K562 (cell line): Measurements from ENCODE around the gene EPB41L4A. TPM values are rescaled to one million over a fixed set of nuclear protein-coding genes. Genes with fewer than 3 reads are reported as not detected.

Source experiments
- ATAC-seq: fragments of 200-7000 bp; cut with Tn5 transposase; 3 replicates; pipeline ENCODE4 v1.9.1; 2020; ENCODE audit warnings: moderate library complexity
- BruUV-seq: library from RNA; stranded (reverse); fragments of 400-500 nt; replicated peaks from 2 replicates; lab custom pipeline; 2021; lab: Mats Ljungman, UMichigan
- CTCF ChIA-PET: fragments of 300-600 bp; formaldehyde crosslinking; extraction: SDS; loops from one replicate; lab custom pipeline; 2021; ENCODE audit warnings: low intra/inter-chr PET ratio; lab: Yijun Ruan, JAX
- POLR2A ChIA-PET: fragments of 300-600, 350-650 bp; sonication (Branson Sonifier 250); formaldehyde crosslinking; extraction: SDS; loops from one replicate; lab custom pipeline; 2021; ENCODE audit warnings: antibody characterized with exemption, inconsistent platforms; lab: Yijun Ruan, JAX
- DNase-seq, 4 experiments: peaks; one replicate each; pipeline versions ENCODE4 v3.0.0 to v3.0.0-alpha.2; 2011 to 2018; ENCODE audit warnings: low spot score in 3 of 4, mixed read lengths in 3 of 4; ENCODE audit errors: extremely low read depth in 1 of 4
- FAIRE-seq: peaks from 2 replicates; lab custom pipeline; 2011; peaks lifted over from hg19 to GRCh38; lab: Jason Lieb, UNC
- H2AFZ ChIP-seq: 2 replicates; pipeline ENCODE4 v1.6.0; 2011; ENCODE audit warnings: low read depth, low read length, control low read depth, inconsistent platforms
- H3K27ac ChIP-seq: fragments of 200-600 bp; 3 replicates; pipeline ENCODE4 v1.8.0; 2011; ENCODE audit warnings: low read depth, mild to moderate bottlenecking, control low read depth, inconsistent platforms, low read length, moderate library complexity, mixed read lengths; ENCODE audit errors: extremely low read depth
- H3K27me3 ChIP-seq, 2 experiments: fragments of 300-600 bp in 1 of 2; 2 replicates in 1 of 2; 3 replicates in 1 of 2; pipeline versions ENCODE4 v1.6.0 to v1.8.0; 2011; ENCODE audit warnings: inconsistent platforms in 2 of 2, low read length in 2 of 2, mild to moderate bottlenecking in 1 of 2, mixed read lengths in 1 of 2, moderate library complexity in 1 of 2; ENCODE audit not compliant: control insufficient read depth in 2 of 2, insufficient read depth in 2 of 2
- H3K36me3 ChIP-seq: fragments of 300-600 bp; 3 replicates; pipeline ENCODE4 v1.8.0; 2011; ENCODE audit warnings: mild to moderate bottlenecking, low read length, inconsistent platforms; ENCODE audit not compliant: control insufficient read depth, insufficient read depth
- H3K4me1 ChIP-seq, 2 experiments: fragments of 200-600 bp in 1 of 2; replicated peaks in 1 of 2; 2 replicates in 1 of 2; 3 replicates in 1 of 2; pipeline versions ENCODE4 v1.5.1 to v1.8.0; 2011; ENCODE audit warnings: inconsistent platforms in 2 of 2, low read length in 2 of 2, mild to moderate bottlenecking in 1 of 2, mixed read lengths in 1 of 2, moderate library complexity in 1 of 2; ENCODE audit not compliant: control insufficient read depth in 2 of 2, insufficient read depth in 2 of 2
- H3K4me2 ChIP-seq: 2 replicates; pipeline ENCODE4 v1.6.1; 2011; ENCODE audit warnings: low read length, control low read depth, inconsistent platforms, mixed read lengths; ENCODE audit not compliant: insufficient read depth
- H3K4me3 ChIP-seq: fragments of 200-600 bp; sonication (generic), shearing (Covaris generic); 2 replicates; pipeline ENCODE4 v1.5.1; 2016; ENCODE audit warnings: control low read depth, inconsistent platforms
- H3K79me2 ChIP-seq: fragments of 200-600 bp; 3 replicates; pipeline ENCODE4 v1.8.0; 2011; ENCODE audit warnings: low read length, inconsistent platforms; ENCODE audit not compliant: control insufficient read depth, insufficient read depth
- H3K9ac ChIP-seq, 2 experiments: 2 replicates each; pipeline versions ENCODE4 v1.6.0 to v1.6.1; 2011; ENCODE audit warnings: low read depth in 2 of 2, low read length in 2 of 2, control low read depth in 1 of 2, inconsistent platforms in 1 of 2, mild to moderate bottlenecking in 1 of 2, mixed read lengths in 1 of 2; ENCODE audit not compliant: insufficient read depth in 1 of 2
- H3K9me1 ChIP-seq: one replicate; pipeline ENCODE4 v1.6.0; 2011; ENCODE audit warnings: inconsistent platforms, mild to moderate bottlenecking, low read length, moderate library complexity; ENCODE audit not compliant: control insufficient read depth, insufficient read depth
- H3K9me3 ChIP-seq: replicated peaks from 2 replicates; pipeline ENCODE4 v1.5.1; 2011; ENCODE audit warnings: low read depth, low read length, inconsistent platforms; ENCODE audit not compliant: control insufficient read depth, insufficient read depth
- H4K20me1 ChIP-seq: replicated peaks from 2 replicates; pipeline ENCODE4 v1.6.1; 2011; ENCODE audit warnings: low read length, inconsistent platforms, mixed read lengths; ENCODE audit not compliant: control insufficient read depth, insufficient read depth
- BHLHE40 ChIP-seq: IDR thresholded peaks from 2 replicates; pipeline ENCODE4 v1.6.1; 2011; ENCODE audit warnings: low read length, improper control_type of control experiment
- CTBP1 ChIP-seq: fragments of 450-650 bp; IDR thresholded peaks from 2 replicates; pipeline ENCODE4 v1.6.1; 2016; ENCODE audit warnings: borderline replicate concordance
- KLF6 ChIP-seq: fragments of 250-450 bp; sonication (Bioruptor Pico); IDR thresholded peaks from 2 replicates; pipeline ENCODE4 v1.4.0; 2020; ENCODE audit warnings: mild to moderate bottlenecking, moderate library complexity, borderline replicate concordance
- MXI1 ChIP-seq: IDR thresholded peaks from 2 replicates; pipeline ENCODE4 v1.6.1; 2011; ENCODE audit warnings: low read depth, mild to moderate bottlenecking, improper control_type of control experiment, low read length
- POLR2B ChIP-seq: fragments of 450-650 bp; IDR thresholded peaks from 2 replicates; pipeline ENCODE4 v1.6.1; 2018; ENCODE audit warnings: low read depth; ENCODE audit not compliant: partially characterized antibody
- PTBP1 ChIP-seq: fragments of 200-400 bp; formaldehyde crosslinking; IDR thresholded peaks from 2 replicates; pipeline ENCODE4 v1.6.1; 2017; ENCODE audit warnings: low read depth, low read length
- TAL1 ChIP-seq: fragments of 450-650 bp; IDR thresholded peaks from 2 replicates; pipeline ENCODE4 v1.6.1; 2016; ENCODE audit warnings: mild to moderate bottlenecking
- ZNF12 ChIP-seq: sonication (generic); formaldehyde crosslinking; IDR thresholded peaks from 2 replicates; pipeline ENCODE4 v1.4.0; 2020; ENCODE audit warnings: mild to moderate bottlenecking, missing genetic modification reagents
- ZNF184 ChIP-seq: sonication (generic); formaldehyde crosslinking; IDR thresholded peaks from 2 replicates; pipeline ENCODE4 v1.5.0; 2020; ENCODE audit warnings: missing genetic modification reagents
- ZNF444 ChIP-seq: fragments of 250-450 bp; sonication (Bioruptor Pico); IDR thresholded peaks from 2 replicates; pipeline ENCODE4 v1.4.0; 2020; ENCODE audit warnings: mild to moderate bottlenecking, moderate library complexity
- WGBS: fragments of 100-300 bp; shearing (Covaris generic); methylation state at CpG from one replicate; pipeline ENCODE4 v1.1.6; 2016; ENCODE audit warnings: low coverage, mixed read lengths; ENCODE audit not compliant: insufficient coverage; ENCODE audit errors: missing lambda C conversion rate; 5-methylcytosine and 5-hydroxymethylcytosine counted together
- in situ Hi-C: fragments of 300-500 bp; cut with MboI; formaldehyde crosslinking; loops from 4 replicates; pipeline ENCODE4 v1.15.0; 2018; ENCODE audit warnings: inconsistent platforms, mixed read lengths
- intact Hi-C: fragments of 100-400 bp; cut with micrococcal nuclease; formaldehyde crosslinking; loops from 2 replicates; pipeline ENCODE4 v1.14.2; 2022
- polyA plus RNA-seq, 8 experiments: library from polyadenylated mRNA; depleted of rRNA in 4 of 8; stranded (reverse) in 5 of 8; unstranded in 3 of 8; fragments of >200 nt; fragmentation: Nextera tagmentation in 2 of 8; fragmentation: Illumina TruSeq in 1 of 8; extraction: Ambion mirVana in 2 of 8; extraction: Trizol in 1 of 8; gene quantifications; 2 replicates each; pipeline versions ENCODE4 v1.2.1 to v1.2.3, GENCODE V29; 2011 to 2014; ENCODE audit warnings: inconsistent platforms in 1 of 8, missing spikeins in 1 of 8
- total RNA-seq, 7 experiments: library from RNA; depleted of rRNA in 6 of 7; stranded (reverse); fragments of >200 nt in 6 of 7; fragmentation: Illumina TruSeq in 2 of 7; extraction: Trizol in 2 of 7; gene quantifications; 2 replicates each; pipeline versions ENCODE4 v1.2.1 to v1.2.3, GENCODE V29; 2011 to 2021; ENCODE audit warnings: low replicate concordance in 1 of 7
- TF ChIP-seq, protein P1 (sequence below): fragments of 450-650 bp; IDR thresholded peaks from 2 replicates; pipeline ENCODE4 v1.6.1; 2017; ENCODE audit warnings: mild to moderate bottlenecking, moderate library complexity
- TF ChIP-seq, protein P2 (sequence below): IDR thresholded peaks from 3 replicates; pipeline ENCODE4 v1.6.1; 2011; ENCODE audit warnings: borderline replicate concordance, mild to moderate bottlenecking; ENCODE audit not compliant: insufficient read length, insufficient read depth

The EPB41L4A gene
- total and polyA plus RNA-seq, 9 of the 15 experiments (the other 6 are each of a cell fraction or from before 2014, with no cell fraction given) = 0.04 to 0.35 (median 0.12) TPM; not detected in 3

DNA sequence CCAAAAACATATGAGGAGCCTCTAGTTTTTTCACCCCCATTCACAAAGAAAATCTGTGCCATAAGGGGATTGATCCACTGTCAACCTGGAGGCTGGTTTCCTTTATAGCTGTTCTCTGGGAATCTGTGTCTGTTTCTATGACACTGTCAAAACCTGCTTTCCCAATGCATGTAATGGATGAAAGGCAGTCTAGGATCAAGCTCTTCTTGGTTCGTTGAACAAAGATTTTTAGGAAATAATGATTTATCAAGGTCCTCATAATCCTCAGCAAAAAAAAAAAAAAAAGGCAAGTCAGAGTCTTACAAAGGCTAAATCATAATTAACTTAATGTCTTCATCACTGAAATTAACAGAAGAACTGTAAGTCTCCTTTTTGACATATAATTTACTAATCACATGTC, 16.0 kb downstream of the EPB41L4A start (continued):
- TF ChIP-seq, protein P1, sequence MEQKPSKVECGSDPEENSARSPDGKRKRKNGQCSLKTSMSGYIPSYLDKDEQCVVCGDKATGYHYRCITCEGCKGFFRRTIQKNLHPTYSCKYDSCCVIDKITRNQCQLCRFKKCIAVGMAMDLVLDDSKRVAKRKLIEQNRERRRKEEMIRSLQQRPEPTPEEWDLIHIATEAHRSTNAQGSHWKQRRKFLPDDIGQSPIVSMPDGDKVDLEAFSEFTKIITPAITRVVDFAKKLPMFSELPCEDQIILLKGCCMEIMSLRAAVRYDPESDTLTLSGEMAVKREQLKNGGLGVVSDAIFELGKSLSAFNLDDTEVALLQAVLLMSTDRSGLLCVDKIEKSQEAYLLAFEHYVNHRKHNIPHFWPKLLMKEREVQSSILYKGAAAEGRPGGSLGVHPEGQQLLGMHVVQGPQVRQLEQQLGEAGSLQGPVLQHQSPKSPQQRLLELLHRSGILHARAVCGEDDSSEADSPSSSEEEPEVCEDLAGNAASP = no peak

DNA sequence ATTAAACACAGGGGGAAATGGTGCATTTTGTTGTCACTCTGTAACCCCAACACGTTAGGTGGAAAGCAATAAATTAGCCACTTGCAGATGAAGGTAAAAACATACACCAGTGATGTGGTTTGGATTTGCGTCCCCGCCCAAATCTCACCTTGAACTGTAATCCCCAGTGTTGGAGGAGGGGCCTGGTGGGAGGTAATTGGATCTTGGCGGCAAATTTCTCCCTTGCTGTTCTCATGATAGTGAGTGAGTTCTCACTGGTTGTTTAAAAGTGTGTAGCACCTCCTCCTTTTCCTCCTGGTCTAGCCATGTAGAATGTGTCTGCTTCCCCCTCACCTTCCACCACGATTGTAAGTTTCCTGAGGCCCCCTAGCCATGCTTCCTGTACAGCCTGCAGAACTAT, 17.2 kb downstream of the EPB41L4A start:
- H3K79me2 ChIP-seq = no peaks in the 10 kb centered on the region
- no peaks in the 10 kb centered on the region for H3K36me3 ChIP-seq
- FAIRE-seq (no peak), ATAC-seq (no peak), DNase-seq (no peak)
- H3K9me1 ChIP-seq = no peaks in the 10 kb centered on the region
- no peak overlapping the region for H3K4me2 ChIP-seq
- no peak overlapping the region for H2AFZ ChIP-seq
- ChIA-PET CTCF (no interaction called here), POLR2A (no interaction called here)
- H3K9me3 ChIP-seq = no peaks in the 10 kb centered on the region
- in situ Hi-C loops = no loop called here
- no peak overlapping the region for H3K27ac ChIP-seq
- H3K27me3 ChIP-seq = peaks cover 0 to 7% of the 10 kb centered on the region in 2 experiments; a peak in 1 of 5 replicates
- TF ChIP-seq ZNF184 (CRISPR knock-in tag) = no peak
- no peak for TF ChIP-seq TAL1
- TF ChIP-seq KLF6 (CRISPR knock-in tag) = no peak
- TF ChIP-seq BHLHE40 = no peak
- no peak for TF ChIP-seq ZNF12 (CRISPR knock-in tag)
- TF ChIP-seq PTBP1 = no peak
- TF ChIP-seq, protein P2, sequence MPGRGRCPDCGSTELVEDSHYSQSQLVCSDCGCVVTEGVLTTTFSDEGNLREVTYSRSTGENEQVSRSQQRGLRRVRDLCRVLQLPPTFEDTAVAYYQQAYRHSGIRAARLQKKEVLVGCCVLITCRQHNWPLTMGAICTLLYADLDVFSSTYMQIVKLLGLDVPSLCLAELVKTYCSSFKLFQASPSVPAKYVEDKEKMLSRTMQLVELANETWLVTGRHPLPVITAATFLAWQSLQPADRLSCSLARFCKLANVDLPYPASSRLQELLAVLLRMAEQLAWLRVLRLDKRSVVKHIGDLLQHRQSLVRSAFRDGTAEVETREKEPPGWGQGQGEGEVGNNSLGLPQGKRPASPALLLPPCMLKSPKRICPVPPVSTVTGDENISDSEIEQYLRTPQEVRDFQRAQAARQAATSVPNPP = no peak
- TF ChIP-seq MXI1 = no peak
- no peak for TF ChIP-seq CTBP1
- TF ChIP-seq POLR2B = no peak
- TF ChIP-seq ZNF444 (CRISPR knock-in tag) = no peak
- intact Hi-C loops = no loop called here
- BruUV-seq = no TSS peak
- H4K20me1 ChIP-seq = no peaks in the 10 kb centered on the region
- WGBS = 2% methylated on average over 4 of the region's 5 CpGs
- no peak overlapping the region for H3K9ac ChIP-seq
- H3K4me3 ChIP-seq = no peak overlapping the region
- H3K4me1 ChIP-seq = no peaks in the 10 kb centered on the region
